HEK293 (cell line): ENCODE measurements around the gene BPI.
A peak's percentile ranks its signal among the peaks of the same experiment; 100 is the strongest.

Source experiments
- CTCF ChIA-PET: fragments of 350-600 bp; formaldehyde crosslinking; extraction: SDS; loops from one replicate; lab custom pipeline; 2021; ENCODE audit warnings: antibody characterized with exemption; lab: Yijun Ruan, JAX
- POLR2A ChIA-PET: fragments of 300-600 bp; formaldehyde crosslinking; extraction: SDS; loops from one replicate; lab custom pipeline; 2020; ENCODE audit warnings: antibody characterized with exemption, inconsistent platforms; lab: Yijun Ruan, JAX
- H3K27ac ChIP-seq: fragments of 200-500 bp; sonication (Bioruptor generic); 2 replicates; pipeline ENCODE4 v1.5.1; 2014; ENCODE audit warnings: low read depth, low read length, control low read depth, inconsistent platforms; ENCODE audit errors: extremely low read depth
- H3K36me3 ChIP-seq, 2 experiments: fragments of 200-500 bp in 1 of 2; sonication (Bioruptor generic) in 1 of 2; 1 replicate in 1 of 2; 2 replicates in 1 of 2; pipeline ENCODE4 v1.5.1; 2014 to 2017; ENCODE audit warnings: inconsistent platforms in 2 of 2, low read length in 2 of 2; ENCODE audit not compliant: control insufficient read depth in 2 of 2, insufficient read depth in 1 of 2
- H3K4me1 ChIP-seq: fragments of 200-500 bp; sonication (Bioruptor generic); 2 replicates; pipeline ENCODE4 v1.5.1; 2014; ENCODE audit warnings: mild to moderate bottlenecking, low read length, inconsistent platforms; ENCODE audit not compliant: control insufficient read depth, insufficient read depth
- H3K4me3 ChIP-seq: 2 replicates; pipeline ENCODE4 v1.5.1; 2011; ENCODE audit warnings: low read depth, mild to moderate bottlenecking, control low read depth, low read length, moderate library complexity
- H3K9me3 ChIP-seq: fragments of 200-500 bp; sonication (Bioruptor generic); 2 replicates; pipeline ENCODE4 v1.5.1; 2014; ENCODE audit warnings: low read depth, low read length, inconsistent platforms; ENCODE audit not compliant: control insufficient read depth, insufficient read depth
- KLF8 ChIP-seq: fragments of 450-650 bp; formaldehyde crosslinking; IDR thresholded peaks from 2 replicates; pipeline ENCODE4 v1.5.1; 2016; ENCODE audit warnings: missing biosample characterization, missing genetic modification characterization
- RBAK ChIP-seq: fragments of 450-650 bp; formaldehyde crosslinking; IDR thresholded peaks from 2 replicates; pipeline ENCODE4 v1.5.1; 2016; ENCODE audit warnings: missing biosample characterization, missing genetic modification characterization
- ZBTB48 ChIP-seq: fragments of 450-650 bp; formaldehyde crosslinking; IDR thresholded peaks from 2 replicates; pipeline ENCODE4 v1.5.1; 2016; ENCODE audit warnings: missing biosample characterization, missing genetic modification characterization
- ZFP3 ChIP-seq: fragments of 450-650 bp; formaldehyde crosslinking; IDR thresholded peaks from 2 replicates; pipeline ENCODE4 v1.5.1; 2016; ENCODE audit warnings: low read depth, missing biosample characterization, missing genetic modification characterization
- ZFP37 ChIP-seq: fragments of 450-650 bp; formaldehyde crosslinking; IDR thresholded peaks from 2 replicates; pipeline ENCODE4 v1.5.1; 2016; ENCODE audit warnings: missing biosample characterization, missing genetic modification characterization
- ZFP69B ChIP-seq: fragments of 450-650 bp; formaldehyde crosslinking; IDR thresholded peaks from 2 replicates; pipeline ENCODE4 v1.5.1; 2016; ENCODE audit warnings: missing biosample characterization, missing genetic modification characterization
- ZNF202 ChIP-seq: fragments of 450-650 bp; formaldehyde crosslinking; IDR thresholded peaks from 2 replicates; pipeline ENCODE4 v1.5.1; 2016; ENCODE audit warnings: missing biosample characterization, missing genetic modification characterization, borderline replicate concordance
- ZNF423 ChIP-seq: fragments of 450-650 bp; formaldehyde crosslinking; IDR thresholded peaks from 2 replicates; pipeline ENCODE4 v1.5.1; 2016; ENCODE audit warnings: missing biosample characterization, missing genetic modification characterization
- ZNF48 ChIP-seq: fragments of 450-650 bp; formaldehyde crosslinking; IDR thresholded peaks from 2 replicates; pipeline ENCODE4 v1.5.1; 2016; ENCODE audit warnings: missing biosample characterization, missing genetic modification characterization
- ZNF555 ChIP-seq: fragments of 450-650 bp; formaldehyde crosslinking; conservative IDR thresholded peaks from 2 replicates; pipeline ENCODE4 v1.5.1; 2017; ENCODE audit warnings: missing biosample characterization, mild to moderate bottlenecking, missing genetic modification characterization, inconsistent platforms
- ZNF558 ChIP-seq: fragments of 450-650 bp; formaldehyde crosslinking; IDR thresholded peaks from 2 replicates; pipeline ENCODE4 v1.5.1; 2016; ENCODE audit warnings: missing biosample characterization, missing genetic modification characterization
- ZNF621 ChIP-seq: fragments of 450-650 bp; formaldehyde crosslinking; IDR thresholded peaks from 2 replicates; pipeline ENCODE4 v1.5.1; 2017; ENCODE audit warnings: missing biosample characterization, missing genetic modification characterization
- ZNF747 ChIP-seq: fragments of 450-650 bp; formaldehyde crosslinking; IDR thresholded peaks from 2 replicates; pipeline ENCODE4 v1.5.1; 2016; ENCODE audit warnings: missing biosample characterization, missing genetic modification characterization
- ZNF776 ChIP-seq: fragments of 450-650 bp; formaldehyde crosslinking; IDR thresholded peaks from 2 replicates; pipeline ENCODE4 v1.5.0; 2017; ENCODE audit warnings: missing biosample characterization, missing genetic modification characterization, borderline replicate concordance
- TF ChIP-seq, protein P1 (sequence below): fragments of 450-650 bp; formaldehyde crosslinking; IDR thresholded peaks from 2 replicates; pipeline ENCODE4 v1.5.1; 2016; ENCODE audit warnings: missing biosample characterization, missing genetic modification characterization
- TF ChIP-seq, protein P2 (sequence below): fragments of 450-650 bp; formaldehyde crosslinking; IDR thresholded peaks from 2 replicates; pipeline ENCODE4 v1.5.1; 2016; ENCODE audit warnings: missing biosample characterization, missing genetic modification characterization
- TF ChIP-seq, protein P3 (sequence below): fragments of 450-650 bp; IDR thresholded peaks from 2 replicates; pipeline ENCODE4 v1.5.1; 2018; ENCODE audit warnings: missing biosample characterization, missing genetic modification characterization
- TF ChIP-seq, protein P4 (sequence below): fragments of 450-650 bp; formaldehyde crosslinking; IDR thresholded peaks from 2 replicates; pipeline ENCODE4 v1.5.1; 2016; ENCODE audit warnings: missing biosample characterization, missing genetic modification characterization

Gene BPI

DNA sequence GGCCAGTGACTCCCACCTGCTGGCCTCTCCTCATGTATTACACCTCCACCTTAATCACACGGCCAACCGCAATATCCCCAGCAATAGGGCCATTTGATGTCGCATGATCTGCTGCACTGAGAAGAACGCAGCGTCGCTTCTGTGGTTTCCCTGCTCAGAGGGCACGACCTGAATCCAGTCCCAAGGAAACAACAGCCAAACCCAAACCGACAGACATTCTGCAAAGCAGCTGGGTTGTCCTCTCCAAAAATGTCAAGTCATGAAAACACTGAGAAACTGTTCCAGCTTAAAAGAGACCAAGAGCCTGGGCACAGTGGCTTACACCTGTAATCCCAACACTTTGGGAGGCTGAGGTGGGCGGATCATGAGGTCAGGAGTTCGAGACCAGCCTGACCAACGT, 7.5 kb upstream of the BPI start:
- no peaks in the 10 kb centered on the region for H3K4me1 ChIP-seq
- no peak overlapping the region for H3K27ac ChIP-seq
- ChIA-PET POLR2A (no interaction called here), CTCF (interaction anchor here (0.8 to 1.2 kb wide), 3 partner anchors 11 to 1269 kb away, joined by 3 to 5 read pairs (median 3); no protein-coding TSS in a partner anchor)
- TF ChIP-seq ZNF776 (tag by site-specific recombination) = no peak
- TF ChIP-seq ZFP37 (tag by site-specific recombination) = no peak
- no peak for TF ChIP-seq ZNF747 (tag by site-specific recombination)
- TF ChIP-seq, protein P1, sequence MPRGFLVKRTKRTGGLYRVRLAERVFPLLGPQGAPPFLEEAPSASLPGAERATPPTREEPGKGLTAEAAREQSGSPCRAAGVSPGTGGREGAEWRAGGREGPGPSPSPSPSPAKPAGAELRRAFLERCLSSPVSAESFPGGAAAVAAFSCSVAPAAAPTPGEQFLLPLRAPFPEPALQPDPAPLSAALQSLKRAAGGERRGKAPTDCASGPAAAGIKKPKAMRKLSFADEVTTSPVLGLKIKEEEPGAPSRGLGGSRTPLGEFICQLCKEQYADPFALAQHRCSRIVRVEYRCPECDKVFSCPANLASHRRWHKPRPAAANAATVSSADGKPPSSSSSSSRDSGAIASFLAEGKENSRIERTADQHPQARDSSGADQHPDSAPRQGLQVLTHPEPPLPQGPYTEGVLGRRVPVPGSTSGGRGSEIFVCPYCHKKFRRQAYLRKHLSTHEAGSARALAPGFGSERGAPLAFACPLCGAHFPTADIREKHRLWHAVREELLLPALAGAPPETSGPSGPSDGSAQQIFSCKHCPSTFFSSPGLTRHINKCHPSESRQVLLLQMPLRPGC = no peak
- no peak for TF ChIP-seq ZNF558
- no peak for TF ChIP-seq ZNF555
- no peak for TF ChIP-seq ZBTB48 (tag by site-specific recombination)
- no peak for TF ChIP-seq ZNF621 (tag by site-specific recombination)
- TF ChIP-seq, protein P2, sequence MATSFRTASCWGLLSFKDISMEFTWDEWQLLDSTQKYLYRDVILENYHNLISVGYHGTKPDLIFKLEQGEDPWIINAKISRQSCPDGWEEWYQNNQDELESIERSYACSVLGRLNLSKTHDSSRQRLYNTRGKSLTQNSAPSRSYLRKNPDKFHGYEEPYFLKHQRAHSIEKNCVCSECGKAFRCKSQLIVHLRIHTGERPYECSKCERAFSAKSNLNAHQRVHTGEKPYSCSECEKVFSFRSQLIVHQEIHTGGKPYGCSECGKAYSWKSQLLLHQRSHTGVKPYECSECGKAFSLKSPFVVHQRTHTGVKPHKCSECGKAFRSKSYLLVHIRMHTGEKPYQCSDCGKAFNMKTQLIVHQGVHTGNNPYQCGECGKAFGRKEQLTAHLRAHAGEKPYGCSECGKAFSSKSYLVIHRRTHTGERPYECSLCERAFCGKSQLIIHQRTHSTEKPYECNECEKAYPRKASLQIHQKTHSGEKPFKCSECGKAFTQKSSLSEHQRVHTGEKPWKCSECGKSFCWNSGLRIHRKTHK = no peak
- TF ChIP-seq ZFP69B (tag by site-specific recombination) = no peak
- TF ChIP-seq KLF8 = no peak
- TF ChIP-seq, protein P3, sequence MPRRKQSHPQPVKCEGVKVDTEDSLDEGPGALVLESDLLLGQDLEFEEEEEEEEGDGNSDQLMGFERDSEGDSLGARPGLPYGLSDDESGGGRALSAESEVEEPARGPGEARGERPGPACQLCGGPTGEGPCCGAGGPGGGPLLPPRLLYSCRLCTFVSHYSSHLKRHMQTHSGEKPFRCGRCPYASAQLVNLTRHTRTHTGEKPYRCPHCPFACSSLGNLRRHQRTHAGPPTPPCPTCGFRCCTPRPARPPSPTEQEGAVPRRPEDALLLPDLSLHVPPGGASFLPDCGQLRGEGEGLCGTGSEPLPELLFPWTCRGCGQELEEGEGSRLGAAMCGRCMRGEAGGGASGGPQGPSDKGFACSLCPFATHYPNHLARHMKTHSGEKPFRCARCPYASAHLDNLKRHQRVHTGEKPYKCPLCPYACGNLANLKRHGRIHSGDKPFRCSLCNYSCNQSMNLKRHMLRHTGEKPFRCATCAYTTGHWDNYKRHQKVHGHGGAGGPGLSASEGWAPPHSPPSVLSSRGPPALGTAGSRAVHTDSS = no peak
- no peak for TF ChIP-seq ZNF202
- TF ChIP-seq ZNF423 (tag by site-specific recombination) = no peak
- TF ChIP-seq ZNF48 = no peak
- no peak for TF ChIP-seq RBAK (tag by site-specific recombination)
- no peaks in the 10 kb centered on the region for H3K9me3 ChIP-seq
- no peak overlapping the region for H3K4me3 ChIP-seq
- no peaks in the 10 kb centered on the region for H3K36me3 ChIP-seq

DNA sequence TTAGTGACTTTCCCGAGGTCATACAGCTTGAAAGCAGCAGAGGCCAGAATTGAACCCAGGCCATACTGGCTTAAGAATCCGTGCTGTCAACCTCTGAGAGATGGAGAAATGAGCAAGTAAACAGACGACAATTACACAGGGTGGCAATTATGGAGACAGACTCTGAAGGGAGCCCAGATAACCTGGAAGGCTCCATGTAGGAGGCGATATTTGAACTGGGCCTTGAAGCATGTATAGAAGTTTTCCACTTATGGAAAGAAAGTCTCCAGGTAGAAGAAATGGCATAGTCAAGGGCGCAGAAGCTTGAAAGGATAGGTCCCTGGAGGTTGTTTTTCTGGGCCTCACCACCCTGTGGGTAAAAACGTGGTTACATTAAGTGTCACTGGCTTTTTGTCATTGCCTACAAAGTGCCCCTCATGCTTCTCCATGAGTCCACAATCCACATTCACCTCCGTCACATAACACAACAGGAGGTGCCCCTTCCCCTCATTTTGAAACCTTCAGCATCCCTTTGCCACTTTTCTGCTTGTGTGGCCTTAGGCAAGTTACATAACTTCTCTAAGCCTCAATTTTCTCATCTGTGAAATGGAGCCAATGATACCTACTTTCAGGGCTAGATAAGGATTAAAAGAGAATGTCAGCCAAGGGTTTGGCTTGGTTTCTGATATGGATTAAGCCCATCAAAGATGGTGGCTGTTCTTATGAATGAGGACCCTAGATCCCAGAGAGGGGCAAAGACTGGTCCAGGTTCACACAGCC, 5.9 kb upstream of the BPI start:
- H3K27ac ChIP-seq = no peak overlapping the region
- H3K9me3 ChIP-seq = no peaks in the 10 kb centered on the region
- H3K4me3 ChIP-seq = no peak overlapping the region
- ChIA-PET POLR2A (no interaction called here), CTCF (interaction anchor here (0.6 kb wide), 1 partner anchor 13 kb away, joined by 3 read pairs; no protein-coding TSS in a partner anchor)
- H3K4me1 ChIP-seq = no peaks in the 10 kb centered on the region
- no peaks in the 10 kb centered on the region for H3K36me3 ChIP-seq
- TF ChIP-seq ZFP3 (tag by site-specific recombination) = peak; percentile 68
- TF ChIP-seq, protein P4, sequence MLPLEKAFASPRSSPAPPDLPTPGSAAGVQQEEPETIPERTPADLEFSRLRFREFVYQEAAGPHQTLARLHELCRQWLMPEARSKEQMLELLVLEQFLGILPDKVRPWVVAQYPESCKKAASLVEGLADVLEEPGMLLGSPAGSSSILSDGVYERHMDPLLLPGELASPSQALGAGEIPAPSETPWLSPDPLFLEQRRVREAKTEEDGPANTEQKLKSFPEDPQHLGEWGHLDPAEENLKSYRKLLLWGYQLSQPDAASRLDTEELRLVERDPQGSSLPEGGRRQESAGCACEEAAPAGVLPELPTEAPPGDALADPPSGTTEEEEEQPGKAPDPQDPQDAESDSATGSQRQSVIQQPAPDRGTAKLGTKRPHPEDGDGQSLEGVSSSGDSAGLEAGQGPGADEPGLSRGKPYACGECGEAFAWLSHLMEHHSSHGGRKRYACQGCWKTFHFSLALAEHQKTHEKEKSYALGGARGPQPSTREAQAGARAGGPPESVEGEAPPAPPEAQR (tag by site-specific recombination) = no peak
